ENCODE data around the gene MICAL3. TPM values are rescaled to one million over a fixed set of nuclear protein-coding genes. Genes with fewer than 3 reads are reported as not detected.

Gene MICAL3
- total RNA-seq, 1 experiment from 2014 or later: 23.7 TPM

DNA sequence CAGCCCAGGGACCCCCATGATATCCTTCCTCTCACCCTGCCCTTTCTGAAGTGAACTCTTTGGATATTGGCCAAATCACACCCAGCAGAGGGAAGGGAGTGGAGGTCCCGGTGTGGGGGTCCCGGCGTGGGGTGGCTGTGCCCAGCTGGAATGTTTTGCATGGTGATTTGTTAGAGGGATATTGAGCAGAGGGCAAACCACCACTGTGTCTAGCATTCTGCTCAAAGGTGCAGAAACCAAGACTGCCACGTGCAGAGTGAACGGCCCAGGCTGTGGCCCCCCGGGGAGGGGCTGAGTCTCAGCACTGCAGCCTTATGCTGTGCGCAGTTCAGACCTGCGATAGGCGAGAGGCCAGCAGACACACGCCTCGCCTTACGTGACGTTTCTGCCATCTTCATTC, 242.2 kb downstream of the MICAL3 start:
- BruUV-seq (replicated peaks): no TSS peak
- no peak overlapping the region for H3K27ac ChIP-seq (ENCODE audit: low read length)
- H3K9me3 ChIP-seq (ENCODE audit: low read length): no peaks in the 10 kb centered on the region
- 0 out of 2 replicates have a peak overlapping the region, but pooled peaks have one; percentile 10 for H3K4me2 ChIP-seq (ENCODE audit: low read length)
- intact Hi-C loops (cut with micrococcal nuclease): no loop called here
- no peak overlapping the region for H2AFZ ChIP-seq (ENCODE audit: low read length)
- no peaks in the 10 kb centered on the region for H3F3A ChIP-seq (ENCODE audit: low read length, unreplicated experiment)
- no peak overlapping the region for H3K9ac ChIP-seq (ENCODE audit: low read length)
- TF ChIP-seq EZH2 (IDR thresholded peaks at IDR 0.05; ENCODE audit: low read length, unreplicated experiment): no peak
- no peaks in the 10 kb centered on the region for H3K79me2 ChIP-seq (ENCODE audit: low read length)
- H4K20me1 ChIP-seq (ENCODE audit: low read length): no peaks in the 10 kb centered on the region
- ATAC-seq (no peak), DNase-seq (no peak)
- ChIA-PET POLR2A (ENCODE audit: unreplicated experiment) (no interaction called here), CTCF (no interaction called here)
- no peaks in the 10 kb centered on the region for H3K36me3 ChIP-seq (ENCODE audit: low read depth, low read length)
- no peaks in the 10 kb centered on the region for H3K9me2 ChIP-seq (replicated peaks; ENCODE audit: low read length)
- H3K27me3 ChIP-seq (ENCODE audit: low read length): no peaks in the 10 kb centered on the region
- H3K4me1 ChIP-seq (ENCODE audit: insufficient read depth, low read length): peaks cover 10% of the 10 kb centered on the region
- H3K4me3 ChIP-seq (ENCODE audit: low read length): no peak overlapping the region

GRCh38 chr22:17781319-17782031, 242.9 kb downstream of the MICAL3 start:
- BruUV-seq (replicated peaks): no TSS peak
- Histone ChIP-seq H4K20me1 (ENCODE audit: low read length) (no peaks in the 10 kb centered on the region), H3K4me3 (ENCODE audit: low read length) (no peak overlapping the region), H3K9me3 (ENCODE audit: low read length) (no peaks in the 10 kb centered on the region), H3K27ac (ENCODE audit: low read length) (no peak overlapping the region), H3F3A (ENCODE audit: low read length, unreplicated experiment) (no peaks in the 10 kb centered on the region), H3K4me2 (ENCODE audit: low read length) (0 out of 2 replicates have a peak overlapping the region, but pooled peaks have one; percentile 10), H2AFZ (ENCODE audit: low read length) (no peak overlapping the region), H3K27me3 (ENCODE audit: low read length) (no peaks in the 10 kb centered on the region), H3K79me2 (ENCODE audit: low read length) (no peaks in the 10 kb centered on the region), H3K9ac (ENCODE audit: low read length) (no peak overlapping the region), H3K36me3 (ENCODE audit: low read depth, low read length) (no peaks in the 10 kb centered on the region), H3K4me1 (ENCODE audit: insufficient read depth, low read length) (peaks cover 10% of the 10 kb centered on the region), H3K9me2 (replicated peaks; ENCODE audit: low read length) (no peaks in the 10 kb centered on the region)
- ChIA-PET POLR2A (ENCODE audit: unreplicated experiment) (no interaction called here), CTCF (interaction anchor here (0.6 kb wide), 1 partner anchor 223 kb away, joined by 3 read pairs; no protein-coding TSS in a partner anchor)
- peak; percentile 37; the same call in 1 of the 2 replicates for ATAC-seq
- TF ChIP-seq, protein P1, sequence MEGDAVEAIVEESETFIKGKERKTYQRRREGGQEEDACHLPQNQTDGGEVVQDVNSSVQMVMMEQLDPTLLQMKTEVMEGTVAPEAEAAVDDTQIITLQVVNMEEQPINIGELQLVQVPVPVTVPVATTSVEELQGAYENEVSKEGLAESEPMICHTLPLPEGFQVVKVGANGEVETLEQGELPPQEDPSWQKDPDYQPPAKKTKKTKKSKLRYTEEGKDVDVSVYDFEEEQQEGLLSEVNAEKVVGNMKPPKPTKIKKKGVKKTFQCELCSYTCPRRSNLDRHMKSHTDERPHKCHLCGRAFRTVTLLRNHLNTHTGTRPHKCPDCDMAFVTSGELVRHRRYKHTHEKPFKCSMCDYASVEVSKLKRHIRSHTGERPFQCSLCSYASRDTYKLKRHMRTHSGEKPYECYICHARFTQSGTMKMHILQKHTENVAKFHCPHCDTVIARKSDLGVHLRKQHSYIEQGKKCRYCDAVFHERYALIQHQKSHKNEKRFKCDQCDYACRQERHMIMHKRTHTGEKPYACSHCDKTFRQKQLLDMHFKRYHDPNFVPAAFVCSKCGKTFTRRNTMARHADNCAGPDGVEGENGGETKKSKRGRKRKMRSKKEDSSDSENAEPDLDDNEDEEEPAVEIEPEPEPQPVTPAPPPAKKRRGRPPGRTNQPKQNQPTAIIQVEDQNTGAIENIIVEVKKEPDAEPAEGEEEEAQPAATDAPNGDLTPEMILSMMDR (conservative IDR thresholded peaks at IDR 0.05; ENCODE audit: low read depth, low read length): no peak
- no peak for TF ChIP-seq EZH2phosphoT487 (IDR thresholded peaks at IDR 0.05; ENCODE audit: borderline replicate concordance, low read length)
- TF ChIP-seq EZH2 (IDR thresholded peaks at IDR 0.05; ENCODE audit: low read length, unreplicated experiment): no peak
- DNase-seq: peak; percentile 25
- intact Hi-C loops (cut with micrococcal nuclease): no loop called here

- no peak overlapping the region for H2AFZ ChIP-seq (ENCODE audit: low read length)
- H3K9me3 ChIP-seq (ENCODE audit: low read length): no peaks in the 10 kb centered on the region
- ATAC-seq: no peak
- CTCF ChIA-PET: no interaction called here
- H3K9ac ChIP-seq (ENCODE audit: low read length): no peak overlapping the region
- H3K36me3 ChIP-seq (ENCODE audit: low read depth, low read length): no peaks in the 10 kb centered on the region
- no peaks in the 10 kb centered on the region for H4K20me1 ChIP-seq (ENCODE audit: low read length)
- POLR2A ChIA-PET (ENCODE audit: unreplicated experiment): no interaction called here
- DNase-seq: no peak
- no peaks in the 10 kb centered on the region for H3K79me2 ChIP-seq (ENCODE audit: low read length)
- H3K9me2 ChIP-seq (replicated peaks; ENCODE audit: low read length): no peaks in the 10 kb centered on the region
- TF ChIP-seq EZH2 (IDR thresholded peaks at IDR 0.05; ENCODE audit: low read length, unreplicated experiment) (no peak), EZH2phosphoT487 (IDR thresholded peaks at IDR 0.05; ENCODE audit: borderline replicate concordance, low read length) (no peak)
- TF ChIP-seq, protein P1 (conservative IDR thresholded peaks at IDR 0.05; ENCODE audit: low read depth, low read length): no peak
- H3K4me3 ChIP-seq (ENCODE audit: low read length): no peak overlapping the region
- H3K4me1 ChIP-seq (ENCODE audit: insufficient read depth, low read length): peaks cover 10% of the 10 kb centered on the region
- no peaks in the 10 kb centered on the region for H3F3A ChIP-seq (ENCODE audit: low read length, unreplicated experiment)
- H3K4me2 ChIP-seq (ENCODE audit: low read length): no peak overlapping the region
- no peaks in the 10 kb centered on the region for H3K27me3 ChIP-seq (ENCODE audit: low read length)
- no TSS peak for BruUV-seq (replicated peaks)
- intact Hi-C loops (cut with micrococcal nuclease): no loop called here
- no peak overlapping the region for H3K27ac ChIP-seq (ENCODE audit: low read length)
These were observed 243.5 kb downstream of the MICAL3 start for GRCh38 chr22:17780741-17781318.
